Type B pancreatic cell (in vitro differentiated cells): ENCODE data around the gene NHLRC4. TPM values are rescaled to one million over a fixed set of nuclear protein-coding genes. Genes with fewer than 3 reads are reported as not detected.

Source experiments
- DNase-seq: peaks from one replicate; pipeline ENCODE4 v3.0.0; 2021; ENCODE audit warnings: mixed read lengths; ENCODE audit not compliant: unreplicated experiment; ENCODE audit errors: extremely low spot score
- H3K27ac Mint-ChIP-seq: 2 replicates; pipeline ENCODE4 v1.8.0; 2021; ENCODE audit warnings: mild to moderate bottlenecking, mixed read lengths
- H3K27me3 Mint-ChIP-seq: 2 replicates; pipeline ENCODE4 v1.8.0; 2021; ENCODE audit warnings: mixed read lengths
- H3K36me3 Mint-ChIP-seq: 2 replicates; pipeline ENCODE4 v1.8.0; 2021; ENCODE audit warnings: mixed read lengths
- H3K4me1 Mint-ChIP-seq: one replicate; pipeline ENCODE4 v1.8.0; 2021; ENCODE audit warnings: mixed read lengths; ENCODE audit not compliant: unreplicated experiment
- H3K4me3 Mint-ChIP-seq: 2 replicates; pipeline ENCODE4 v1.8.0; 2021; ENCODE audit warnings: mild to moderate bottlenecking, mixed read lengths
- H3K9me3 Mint-ChIP-seq: 2 replicates; pipeline ENCODE4 v1.8.0; 2021; ENCODE audit warnings: mixed read lengths
- total RNA-seq: library from RNA; stranded (reverse); gene quantifications from 2 replicates; pipeline ENCODE4 v1.2.1, GENCODE V29; 2021; ENCODE audit warnings: low replicate concordance
- TF ChIP-seq, protein P1 (sequence below): fragments of 200-600 bp; sonication (generic); conservative IDR thresholded peaks from 2 replicates; pipeline ENCODE4 v1.5.0; 2021; ENCODE audit warnings: antibody characterized with exemption, mild to moderate bottlenecking

Gene NHLRC4
- total RNA-seq, 1 donor from 2014 or later, result 1.4 TPM

DNA sequence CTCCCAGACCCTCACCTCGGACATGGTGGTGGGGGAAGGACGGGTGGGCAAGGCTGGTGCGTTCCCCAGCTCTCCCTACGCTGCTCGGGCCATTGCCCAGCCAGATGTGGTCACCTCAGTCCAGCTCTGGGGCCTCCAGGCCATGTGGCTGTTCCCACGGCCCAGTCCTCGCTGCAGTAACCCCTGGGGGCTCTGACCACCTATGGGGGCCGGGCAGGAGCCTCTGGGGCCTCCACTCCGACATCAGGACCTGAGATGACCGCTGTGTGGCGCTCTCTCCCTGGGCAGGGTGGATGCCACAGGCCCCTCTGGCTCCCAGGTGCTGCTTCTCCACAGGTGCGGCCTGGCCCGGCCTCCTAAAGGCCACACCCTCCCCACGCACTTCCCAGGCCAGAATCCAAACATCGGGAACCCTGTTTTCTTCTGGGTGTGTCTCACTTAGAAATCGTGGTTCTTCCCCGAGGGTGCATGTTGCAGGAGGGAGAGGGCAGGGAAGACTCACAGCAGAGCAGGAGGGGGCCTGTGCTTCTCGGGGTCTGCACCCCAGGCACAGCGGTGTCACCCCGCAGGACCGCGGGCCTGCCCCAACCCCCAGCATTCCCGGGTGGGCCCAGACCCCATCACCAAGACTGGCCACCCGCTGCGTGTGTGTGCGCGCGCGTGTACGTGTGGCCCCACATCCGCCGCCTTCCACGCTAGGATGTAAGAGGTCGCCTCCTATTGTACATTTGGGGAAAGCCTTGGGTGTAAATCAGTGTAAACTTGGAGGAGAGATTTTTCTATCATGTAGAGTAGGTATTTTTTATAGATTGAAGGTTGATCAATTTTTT lies 45.2 kb upstream of the NHLRC4 start:
- Mint-ChIP-seq H3K36me3 (no peaks in the 10 kb centered on the region), H3K27ac (no peak overlapping the region), H3K9me3 (no peaks in the 10 kb centered on the region), H3K4me3 (no peak overlapping the region), H3K27me3 (no peaks in the 10 kb centered on the region), H3K4me1 (peaks cover 3% of the 10 kb centered on the region)
- no peak for DNase-seq
- TF ChIP-seq, protein P1, sequence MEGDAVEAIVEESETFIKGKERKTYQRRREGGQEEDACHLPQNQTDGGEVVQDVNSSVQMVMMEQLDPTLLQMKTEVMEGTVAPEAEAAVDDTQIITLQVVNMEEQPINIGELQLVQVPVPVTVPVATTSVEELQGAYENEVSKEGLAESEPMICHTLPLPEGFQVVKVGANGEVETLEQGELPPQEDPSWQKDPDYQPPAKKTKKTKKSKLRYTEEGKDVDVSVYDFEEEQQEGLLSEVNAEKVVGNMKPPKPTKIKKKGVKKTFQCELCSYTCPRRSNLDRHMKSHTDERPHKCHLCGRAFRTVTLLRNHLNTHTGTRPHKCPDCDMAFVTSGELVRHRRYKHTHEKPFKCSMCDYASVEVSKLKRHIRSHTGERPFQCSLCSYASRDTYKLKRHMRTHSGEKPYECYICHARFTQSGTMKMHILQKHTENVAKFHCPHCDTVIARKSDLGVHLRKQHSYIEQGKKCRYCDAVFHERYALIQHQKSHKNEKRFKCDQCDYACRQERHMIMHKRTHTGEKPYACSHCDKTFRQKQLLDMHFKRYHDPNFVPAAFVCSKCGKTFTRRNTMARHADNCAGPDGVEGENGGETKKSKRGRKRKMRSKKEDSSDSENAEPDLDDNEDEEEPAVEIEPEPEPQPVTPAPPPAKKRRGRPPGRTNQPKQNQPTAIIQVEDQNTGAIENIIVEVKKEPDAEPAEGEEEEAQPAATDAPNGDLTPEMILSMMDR, result no peak

DNA sequence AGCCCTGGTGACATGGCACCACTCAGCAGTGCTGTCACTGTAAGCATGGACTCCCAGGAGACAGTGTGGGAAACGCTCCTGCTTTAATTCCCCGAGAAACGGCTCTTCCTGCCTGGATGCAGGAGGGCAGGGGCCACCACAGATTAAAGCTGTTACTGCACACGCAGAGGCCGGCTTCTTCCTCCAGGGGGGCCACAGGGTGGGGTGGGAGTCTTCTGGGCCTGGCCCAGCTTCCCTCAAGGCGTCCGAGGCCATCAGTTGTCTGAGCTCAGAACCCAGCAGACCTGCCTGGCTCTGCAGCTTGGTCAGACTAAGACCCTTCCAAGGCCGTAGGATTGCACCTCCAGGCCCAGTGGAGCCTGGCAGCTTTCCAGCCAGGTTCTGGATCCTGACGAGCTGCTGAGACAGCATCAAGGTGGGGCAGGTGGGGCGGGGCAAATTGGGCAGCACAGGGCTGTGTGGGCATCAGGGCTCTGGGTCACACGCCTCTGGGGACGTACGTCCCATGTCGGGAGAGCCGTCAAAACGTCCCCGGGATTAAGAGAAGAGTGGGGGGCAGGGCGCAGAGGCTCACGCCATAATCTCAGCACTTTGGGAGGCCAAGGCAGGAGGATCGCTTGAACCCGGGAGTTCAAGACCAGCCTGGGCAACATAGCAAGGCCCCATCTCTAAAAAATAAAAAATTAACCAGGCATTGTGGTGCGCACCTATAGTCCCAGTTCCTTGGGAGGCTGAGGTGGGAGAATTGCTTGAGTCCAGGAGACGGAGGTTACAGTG lies 44.3 kb upstream of the NHLRC4 start:
- Mint-ChIP-seq H3K9me3 (no peaks in the 10 kb centered on the region), H3K36me3 (no peaks in the 10 kb centered on the region), H3K4me3 (peak overlapping the region; percentile 54), H3K4me1 (peaks cover 4% of the 10 kb centered on the region), H3K27ac (peak overlapping the region; percentile 55), H3K27me3 (no peaks in the 10 kb centered on the region)
- TF ChIP-seq, protein P1, result no peak
- DNase-seq, result no peak

DNA sequence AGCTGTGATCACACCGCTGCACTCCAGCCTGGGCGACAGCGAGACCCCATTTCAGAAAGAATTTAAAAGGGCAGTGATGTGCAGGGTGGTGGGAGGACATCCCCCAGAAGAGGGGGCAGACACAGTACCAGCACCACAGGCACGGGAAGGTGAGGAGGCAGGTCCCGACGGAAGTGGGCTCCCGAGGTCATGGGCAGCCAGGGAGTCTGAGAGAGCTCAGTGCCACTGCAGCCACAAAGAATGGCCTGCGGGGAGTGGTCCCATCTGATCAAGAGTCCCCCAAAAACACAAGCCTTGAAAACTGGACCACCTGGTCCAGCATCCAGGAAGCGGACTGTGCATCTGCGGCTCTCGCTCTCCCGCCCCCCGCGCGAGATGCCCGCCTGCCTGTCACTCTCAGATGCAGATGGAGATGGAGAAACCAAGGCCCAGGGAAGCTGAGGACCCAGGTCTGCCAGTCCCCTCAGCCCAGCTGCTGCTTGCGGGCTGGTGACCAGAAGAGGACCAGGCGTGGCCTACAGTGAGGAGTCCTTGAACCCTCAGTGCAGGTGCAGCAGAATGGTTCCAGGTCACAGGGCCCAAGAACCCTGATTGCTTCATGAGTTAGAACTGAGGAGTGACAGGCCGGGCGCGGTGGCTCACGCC lies 43.6 kb upstream of the NHLRC4 start:
- Mint-ChIP-seq H3K9me3 (no peaks in the 10 kb centered on the region), H3K27ac (peak overlapping the region; percentile 55), H3K27me3 (no peaks in the 10 kb centered on the region), H3K36me3 (no peaks in the 10 kb centered on the region), H3K4me3 (peak overlapping the region; percentile 54), H3K4me1 (peaks cover 4% of the 10 kb centered on the region)
- no peak for DNase-seq
- TF ChIP-seq, protein P1, result no peak

DNA sequence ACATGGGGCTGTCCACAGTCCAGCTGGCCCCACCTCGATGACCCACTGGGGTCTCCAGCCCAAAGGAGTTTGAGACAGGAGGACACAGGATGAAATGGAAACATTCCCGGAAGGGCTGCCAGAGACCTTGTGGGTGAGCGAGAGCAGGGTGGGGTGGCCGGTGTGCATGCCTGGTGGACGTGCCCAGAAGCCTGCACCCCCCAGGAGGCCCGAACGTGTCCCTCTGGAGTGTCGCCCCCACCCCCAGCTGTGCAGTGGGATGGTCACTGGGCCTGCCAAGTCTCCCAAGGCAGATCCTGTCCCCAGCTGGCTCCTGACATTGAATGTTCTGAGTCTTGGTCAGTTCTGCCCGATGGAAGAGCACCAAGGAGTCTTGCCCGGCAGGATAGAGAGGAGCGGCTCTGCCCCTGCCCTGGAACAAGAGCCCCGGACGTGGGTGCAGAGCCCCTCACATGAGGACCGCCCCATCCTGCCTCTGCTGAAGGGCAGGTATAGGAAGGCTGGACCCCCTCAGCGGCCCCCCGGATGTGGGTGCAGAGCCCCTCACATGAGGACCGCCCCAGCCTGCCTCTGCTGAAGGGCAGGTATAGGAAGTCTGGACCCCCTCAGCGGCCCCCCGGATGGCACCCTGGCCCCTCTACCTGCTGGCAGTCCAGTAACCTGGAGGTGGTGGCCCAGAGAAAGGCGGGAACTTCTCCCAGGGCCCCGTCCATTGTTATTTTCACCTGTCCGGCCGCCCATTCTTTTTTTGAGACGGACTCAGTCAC lies 42.3 kb upstream of the NHLRC4 start:
- no peaks in the 10 kb centered on the region for H3K27me3 Mint-ChIP-seq
- no peaks in the 10 kb centered on the region for H3K9me3 Mint-ChIP-seq

More for the DNA sequence above, 42.3 kb upstream of the NHLRC4 start:
- no peaks in the 10 kb centered on the region for H3K36me3 Mint-ChIP-seq
- peaks cover 4% of the 10 kb centered on the region for H3K4me1 Mint-ChIP-seq
- no peak overlapping the region for H3K4me3 Mint-ChIP-seq
- no peak for DNase-seq
- TF ChIP-seq, protein P1, result no peak
- peak overlapping the region; percentile 36 for H3K27ac Mint-ChIP-seq
